NCI-H524 treated with DMSO at 0.1 percent for 48 hours (cell line): ENCODE data around the gene ESRRA.

Experiments
- DNase-seq: peaks from one replicate; lab custom pipeline; 2025; lab: John Stamatoyannopoulos, UW

Gene ESRRA

DNA sequence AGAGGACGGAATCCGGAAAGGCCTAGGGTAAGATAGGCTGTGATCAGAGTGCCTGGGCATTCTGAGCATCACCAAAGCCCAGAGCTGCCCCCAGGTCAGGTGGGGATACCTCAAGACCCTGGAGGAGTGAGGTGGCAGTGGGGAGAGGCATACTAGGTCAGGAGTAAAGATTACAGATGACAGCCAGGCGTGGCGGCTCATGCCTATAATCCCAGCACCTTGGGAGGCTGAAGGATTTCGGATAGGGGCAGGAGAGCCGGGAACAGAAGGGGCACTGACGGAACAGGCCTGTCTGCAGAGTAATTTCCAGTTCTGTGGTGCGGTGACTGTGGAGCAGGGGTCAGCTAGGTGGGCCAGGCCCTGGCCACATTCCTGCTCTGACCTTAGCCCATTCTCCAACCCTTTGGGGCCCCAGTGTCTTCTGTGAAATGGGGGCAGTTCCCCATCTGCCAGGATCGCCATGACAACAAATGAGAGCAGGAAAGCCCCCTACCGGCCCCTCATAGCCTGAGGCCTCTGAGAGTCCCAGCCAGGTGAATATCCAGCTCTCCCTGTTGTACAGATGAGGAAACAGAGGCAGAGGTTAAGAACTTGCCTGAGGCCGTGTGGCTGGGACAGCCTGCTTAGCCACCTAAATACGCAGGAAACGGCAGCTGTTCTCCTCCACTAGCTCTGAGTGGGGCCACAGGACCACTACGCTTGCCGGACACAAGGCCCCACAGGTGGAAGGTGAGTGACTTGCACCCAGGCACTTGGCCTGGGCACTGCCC is 30.1 kb upstream of the ESRRA start:
- no peak for DNase-seq

DNA sequence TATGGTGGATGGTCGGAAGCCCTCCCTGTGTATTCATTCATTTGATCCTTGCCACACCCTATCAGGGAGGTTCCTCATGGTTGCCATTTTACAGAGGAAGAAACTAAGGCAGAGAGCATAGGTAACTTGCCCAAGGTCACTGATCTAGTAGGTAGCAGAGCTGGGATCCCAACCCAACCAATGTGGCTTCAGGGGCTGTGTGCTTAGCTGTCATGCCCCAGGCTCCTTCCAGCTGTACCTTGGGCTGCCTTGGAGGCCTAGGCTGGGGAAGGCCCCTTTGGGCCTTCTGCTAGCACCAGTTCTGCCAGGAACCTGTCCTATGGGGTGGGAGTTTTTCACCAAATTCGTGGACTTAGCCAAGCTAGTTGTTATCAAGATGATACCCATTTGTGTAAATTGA is 29.5 kb upstream of the ESRRA start:
- DNase-seq = no peak

DNA sequence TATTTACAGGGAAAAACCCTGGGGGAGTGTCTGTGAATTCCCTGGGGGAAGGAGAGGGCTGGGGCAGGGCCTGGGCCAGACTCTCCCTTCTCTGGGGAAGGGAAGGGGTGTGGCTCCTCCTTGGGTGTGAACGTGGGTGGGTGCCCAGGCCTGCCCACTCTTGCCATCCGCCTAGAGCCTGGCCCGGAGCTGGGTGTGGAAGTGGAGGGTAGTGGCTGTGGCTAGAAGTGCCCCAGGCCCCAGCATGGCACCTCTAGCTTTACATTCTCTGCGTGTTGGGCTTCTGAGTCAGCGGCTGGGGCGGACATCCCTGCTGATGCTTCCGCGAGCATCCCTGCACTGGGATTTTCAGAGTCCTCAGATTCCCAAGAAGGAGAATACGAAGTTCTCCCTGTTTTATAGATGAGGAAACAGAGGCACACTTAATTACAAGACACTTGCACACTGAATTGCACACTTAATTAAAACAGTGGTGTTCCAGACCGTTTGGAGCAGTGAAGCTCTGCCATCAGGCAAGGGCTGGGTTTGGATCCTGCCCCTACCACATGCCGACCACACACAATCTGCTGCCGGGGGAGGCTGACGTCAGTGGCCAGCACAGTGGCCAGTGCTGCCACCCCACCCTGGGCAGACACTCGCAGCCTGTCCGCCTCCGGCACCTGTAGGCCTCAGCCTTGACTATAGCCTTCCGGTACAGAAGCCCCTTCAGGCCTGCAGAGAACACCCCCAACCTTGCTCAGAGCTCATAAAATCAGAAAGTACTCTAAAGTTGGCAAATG is 28.5 kb upstream of the ESRRA start:
- DNase-seq = no peak

DNA sequence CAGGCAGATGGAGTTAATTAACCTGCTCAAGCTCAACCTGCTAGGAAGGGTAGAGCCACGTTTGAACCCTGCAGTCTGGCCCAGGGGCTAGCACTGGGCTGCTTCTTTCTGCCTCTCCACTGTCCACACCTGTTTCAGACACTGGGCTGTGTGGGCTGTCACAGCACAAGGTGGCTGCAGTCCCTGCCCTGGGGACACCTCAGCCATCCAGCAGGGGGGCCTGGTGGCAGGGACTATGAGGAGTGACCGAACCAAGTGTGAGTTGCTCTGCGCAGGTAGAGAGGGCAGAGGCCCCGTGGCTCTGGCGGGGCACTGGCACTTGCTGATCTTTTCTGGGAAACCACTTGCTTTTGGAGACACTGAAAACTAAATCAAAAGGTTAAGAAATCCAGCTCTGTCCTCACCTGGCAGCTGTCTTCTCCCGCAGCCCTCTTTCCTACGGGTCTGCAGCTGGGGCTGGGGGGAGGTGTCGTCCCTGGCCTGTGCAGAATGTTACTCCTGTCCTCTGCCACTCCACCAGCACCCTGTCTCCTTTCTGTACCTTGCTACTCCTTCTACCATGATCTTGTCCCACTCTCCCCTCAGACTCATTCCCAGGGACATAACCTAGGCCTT is 26.6 kb upstream of the ESRRA start:
- no peak for DNase-seq

DNA sequence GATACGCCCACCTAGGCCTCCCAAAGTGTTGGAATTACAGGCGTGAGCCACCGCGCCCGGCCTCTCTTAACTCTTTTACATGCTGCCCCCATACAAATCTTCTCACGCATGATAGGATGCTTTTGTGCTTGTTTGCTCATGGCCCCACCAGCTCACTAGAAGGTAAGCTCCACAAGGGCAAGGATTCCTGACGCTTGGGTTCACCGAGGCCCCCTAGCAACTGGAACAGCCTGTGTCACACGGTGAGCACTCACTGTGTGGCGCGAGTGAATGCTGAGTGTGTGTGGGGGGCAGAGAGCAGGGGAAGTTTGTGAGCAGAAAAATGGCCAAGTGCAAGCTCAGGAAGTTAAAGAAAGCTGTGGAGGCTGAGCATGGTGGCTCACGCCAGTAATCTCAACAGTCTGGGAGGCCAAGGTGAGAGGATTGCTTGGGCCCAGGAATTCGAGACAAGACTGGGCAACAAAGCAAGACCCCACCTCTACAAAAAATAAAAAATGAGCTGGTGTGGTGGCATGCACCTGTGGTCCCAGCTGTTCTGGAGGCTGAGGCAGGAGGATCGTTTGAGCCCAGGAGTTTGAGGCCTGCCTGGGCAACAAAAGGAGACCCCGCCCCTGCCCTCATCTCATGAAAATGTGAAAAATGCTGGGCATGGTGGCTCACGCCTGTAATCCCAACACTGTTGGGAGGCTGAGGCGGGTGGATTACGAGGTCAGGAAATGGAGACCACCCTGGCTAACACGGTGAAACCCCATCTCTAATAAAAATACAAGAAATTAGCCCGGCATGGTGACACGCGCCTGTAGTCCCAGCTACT is 23.2 kb upstream of the ESRRA start:
- no peak for DNase-seq

DNA sequence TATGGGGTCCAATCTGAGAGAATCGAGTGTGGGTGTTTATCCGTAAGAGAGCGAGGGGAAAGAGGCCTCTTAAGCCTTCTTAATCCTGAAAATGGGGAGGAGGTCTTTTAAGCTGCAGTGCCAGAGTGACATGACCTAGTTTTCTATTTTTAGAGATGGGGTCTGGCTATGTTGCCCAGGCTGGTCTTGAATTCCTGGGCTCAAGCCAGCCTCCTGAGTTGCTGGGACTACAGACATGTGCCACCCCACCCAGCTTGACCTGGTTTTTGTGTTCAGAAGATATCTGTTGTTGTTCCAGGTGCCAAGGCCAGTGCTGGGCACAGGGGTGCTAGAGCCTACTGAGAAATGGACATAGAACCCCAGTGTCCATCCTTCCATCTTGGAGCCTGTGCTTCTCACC is 22.2 kb upstream of the ESRRA start:
- no peak for DNase-seq

DNA sequence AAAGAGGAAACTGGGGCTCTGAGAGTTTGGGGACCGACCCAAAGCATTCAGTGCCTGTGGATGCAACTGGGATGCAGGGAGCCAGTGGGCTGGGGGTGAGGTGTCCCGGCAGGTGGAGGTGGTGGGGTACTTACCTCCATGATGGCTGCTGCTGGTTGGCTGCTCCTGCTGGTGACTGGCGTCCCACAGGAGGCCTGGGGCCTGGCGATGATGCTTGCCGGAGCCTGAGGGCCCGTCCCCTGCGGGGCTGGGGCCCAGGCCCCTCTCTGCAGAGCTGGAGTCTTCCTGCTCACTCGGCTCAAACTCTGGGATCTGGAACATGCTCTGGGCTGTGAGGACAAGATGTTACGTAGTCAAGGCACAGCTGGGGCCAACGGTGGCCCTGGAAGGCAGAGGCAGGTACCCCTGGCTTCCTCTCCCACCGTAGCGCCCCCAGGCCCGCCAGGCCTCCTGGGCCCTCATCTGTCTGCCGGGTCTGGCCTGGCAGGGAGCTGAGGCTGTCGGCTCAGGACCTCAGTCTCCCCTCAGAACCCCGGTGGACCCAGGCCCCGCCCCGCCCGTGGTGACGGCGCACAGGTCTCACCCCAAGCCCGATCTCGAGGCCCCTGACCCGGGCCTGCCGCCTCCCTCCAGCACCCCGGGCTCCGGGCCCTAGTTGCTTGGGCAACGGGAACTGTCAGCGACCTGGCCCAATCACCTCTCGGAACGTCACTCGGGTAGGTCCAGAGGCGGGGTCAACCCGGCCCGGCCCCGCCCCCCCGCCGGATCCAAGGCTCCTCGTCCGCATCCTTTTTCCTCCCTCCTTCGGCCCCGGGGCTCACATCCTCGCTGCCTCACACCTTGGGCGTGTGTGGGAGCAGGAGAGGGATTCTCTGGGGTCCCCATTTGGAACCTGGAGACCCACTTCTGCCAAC is 21.0 kb upstream of the ESRRA start, which contains the start of gene BAD:
BAD (minus strand) TSS at position 618 of the 914 bp plus-strand sequence; CDS start at position 321, 297 bp downstream.
- DNase-seq = peak; percentile 27

DNA sequence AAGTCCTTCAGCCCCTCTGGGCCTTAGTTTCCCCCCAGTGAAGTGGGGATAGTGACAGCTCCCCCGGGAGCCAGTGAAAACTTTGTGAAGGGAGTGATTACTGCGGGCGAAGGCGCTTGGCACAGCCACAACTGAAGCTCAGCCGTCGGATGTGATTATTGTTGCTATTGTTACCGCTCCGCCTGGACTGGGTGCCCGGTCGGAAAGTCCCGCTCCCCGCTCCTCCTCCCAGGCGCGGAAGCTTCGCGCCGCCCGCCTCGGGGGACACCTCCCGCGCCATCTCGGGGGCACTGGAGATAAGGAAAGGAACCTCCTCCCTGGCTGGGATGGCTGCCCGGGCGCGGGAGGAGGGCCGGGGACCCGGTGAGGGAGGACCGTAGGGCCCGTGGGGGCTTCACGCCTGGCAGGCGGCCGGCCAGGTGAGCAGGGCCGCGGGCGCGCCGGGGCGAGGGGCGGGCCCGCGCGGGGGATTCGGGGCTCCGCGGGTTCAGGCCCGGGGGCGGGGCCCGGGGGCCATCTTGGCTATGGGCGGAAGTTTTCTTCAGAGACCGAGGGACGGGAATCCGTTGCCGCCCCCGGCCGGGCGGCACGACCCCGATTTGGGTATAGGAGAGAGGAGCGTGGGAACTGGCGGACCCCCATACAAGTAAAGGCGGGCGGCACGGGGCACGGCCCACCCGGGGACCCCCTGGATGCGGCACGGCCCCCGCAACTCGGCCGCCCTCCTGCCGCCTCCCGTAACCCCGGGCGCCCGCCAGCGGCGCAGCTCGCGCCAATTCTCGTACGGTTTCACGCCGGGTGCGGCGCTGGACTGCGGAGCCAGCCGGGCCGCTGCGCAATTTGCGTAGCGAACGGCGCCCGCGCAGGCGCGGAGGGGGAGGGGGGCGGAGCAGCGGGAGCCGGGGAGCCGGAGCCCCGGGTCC is 20.1 kb upstream of the ESRRA start, which contains the start of gene GPR137:
GPR137 (plus strand) TSS at position 887 of the 923 bp plus-strand sequence. CDS start 677 bp downstream, outside the sequence.
- DNase-seq = no peak

DNA sequence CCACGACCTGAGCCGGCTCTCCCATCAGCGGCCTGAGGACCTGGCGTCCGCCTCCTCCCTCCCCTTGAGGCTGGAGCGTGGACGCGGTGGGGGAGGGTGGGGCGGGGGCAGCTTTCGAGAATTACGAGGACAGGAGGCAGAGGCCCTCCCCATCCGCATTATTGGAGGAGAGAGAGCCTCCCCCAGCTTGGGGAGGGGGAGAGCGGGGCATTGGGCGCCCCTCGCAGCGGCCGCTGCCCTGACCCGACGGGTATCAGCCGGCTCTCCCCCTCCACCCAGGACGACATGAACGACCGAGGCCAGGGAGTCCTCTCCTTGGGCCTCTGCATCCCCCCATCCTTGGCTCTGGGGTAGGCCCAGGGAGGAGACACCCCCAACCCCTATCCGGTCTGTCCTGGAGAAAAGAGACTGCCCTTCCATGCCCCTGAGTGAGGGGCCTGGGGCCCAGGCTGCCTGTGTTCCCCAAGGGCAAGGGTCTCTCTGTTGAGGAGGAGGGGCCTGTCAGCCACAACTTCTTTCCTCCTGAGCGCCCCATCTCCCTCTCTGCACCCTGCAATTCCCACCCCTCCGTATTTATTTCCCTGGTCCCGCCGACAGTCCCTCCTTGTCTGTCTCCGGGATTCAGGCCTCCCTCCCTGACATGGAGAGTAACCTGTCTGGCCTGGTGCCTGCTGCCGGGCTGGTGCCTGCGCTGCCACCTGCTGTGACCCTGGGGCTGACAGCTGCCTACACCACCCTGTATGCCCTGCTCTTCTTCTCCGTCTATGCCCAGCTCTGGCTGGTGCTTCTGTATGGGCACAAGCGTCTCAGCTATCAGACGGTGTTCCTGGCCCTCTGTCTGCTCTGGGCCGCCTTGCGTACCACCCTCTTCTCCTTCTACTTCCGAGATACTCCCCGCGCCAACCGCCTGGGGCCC is 19.2 kb upstream of the ESRRA start:
- no peak for DNase-seq

DNA sequence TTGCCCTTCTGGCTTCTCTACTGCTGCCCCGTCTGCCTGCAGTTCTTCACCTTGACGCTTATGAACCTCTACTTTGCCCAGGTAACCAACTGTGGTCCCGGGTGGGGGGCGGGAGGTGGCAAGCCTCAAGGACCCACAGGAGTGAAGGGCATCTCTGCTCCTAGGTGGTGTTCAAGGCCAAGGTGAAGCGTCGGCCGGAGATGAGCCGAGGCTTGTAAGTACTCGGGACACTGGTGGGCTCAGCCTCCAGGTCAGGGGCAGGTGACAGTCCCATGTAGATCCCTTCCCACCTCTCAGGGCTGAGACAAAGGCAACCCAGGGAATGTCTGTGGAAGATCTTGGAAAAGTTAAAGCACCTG is 18.5 kb upstream of the ESRRA start:
- DNase-seq = no peak

DNA sequence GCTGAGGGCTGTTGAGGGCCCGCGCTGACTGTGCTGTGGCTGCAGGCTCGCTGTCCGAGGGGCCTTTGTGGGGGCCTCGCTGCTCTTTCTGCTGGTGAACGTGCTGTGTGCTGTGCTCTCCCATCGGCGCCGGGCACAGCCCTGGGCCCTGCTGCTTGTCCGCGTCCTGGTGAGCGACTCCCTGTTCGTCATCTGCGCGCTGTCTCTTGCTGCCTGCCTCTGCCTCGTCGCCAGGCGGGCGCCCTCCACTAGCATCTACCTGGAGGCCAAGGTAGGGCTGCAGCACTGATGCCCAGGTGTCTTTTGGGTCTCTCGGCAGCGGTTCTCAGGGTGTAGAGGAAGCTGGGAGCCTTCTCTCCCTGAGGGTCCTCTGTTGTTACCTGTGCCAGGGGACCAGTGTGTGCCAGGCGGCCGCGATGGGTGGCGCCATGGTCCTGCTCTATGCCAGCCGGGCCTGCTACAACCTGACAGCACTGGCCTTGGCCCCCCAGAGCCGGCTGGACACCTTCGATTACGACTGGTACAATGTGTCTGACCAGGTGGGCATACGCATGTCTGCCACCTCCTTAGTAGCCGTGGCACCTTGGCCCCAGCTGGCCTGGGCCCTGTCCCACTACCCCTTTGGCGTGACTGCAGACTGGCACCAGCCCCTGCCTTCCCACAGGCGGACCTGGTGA is 17.5 kb upstream of the ESRRA start:
- DNase-seq = no peak

DNA sequence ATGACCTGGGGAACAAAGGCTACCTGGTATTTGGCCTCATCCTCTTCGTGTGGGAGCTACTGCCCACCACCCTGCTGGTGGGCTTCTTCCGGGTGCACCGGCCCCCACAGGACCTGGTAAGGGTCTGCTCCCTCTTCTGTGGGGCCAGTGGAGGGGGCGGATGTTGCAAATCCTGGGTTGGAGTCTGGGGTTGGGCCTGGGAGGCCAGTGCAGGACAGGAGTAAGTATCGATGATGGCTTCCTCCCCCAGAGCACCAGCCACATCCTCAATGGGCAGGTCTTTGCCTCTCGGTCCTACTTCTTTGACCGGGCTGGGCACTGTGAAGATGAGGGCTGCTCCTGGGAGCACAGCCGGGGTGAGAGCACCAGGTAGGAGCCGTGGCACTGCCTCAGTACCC is 17.0 kb upstream of the ESRRA start:
- no peak for DNase-seq

DNA sequence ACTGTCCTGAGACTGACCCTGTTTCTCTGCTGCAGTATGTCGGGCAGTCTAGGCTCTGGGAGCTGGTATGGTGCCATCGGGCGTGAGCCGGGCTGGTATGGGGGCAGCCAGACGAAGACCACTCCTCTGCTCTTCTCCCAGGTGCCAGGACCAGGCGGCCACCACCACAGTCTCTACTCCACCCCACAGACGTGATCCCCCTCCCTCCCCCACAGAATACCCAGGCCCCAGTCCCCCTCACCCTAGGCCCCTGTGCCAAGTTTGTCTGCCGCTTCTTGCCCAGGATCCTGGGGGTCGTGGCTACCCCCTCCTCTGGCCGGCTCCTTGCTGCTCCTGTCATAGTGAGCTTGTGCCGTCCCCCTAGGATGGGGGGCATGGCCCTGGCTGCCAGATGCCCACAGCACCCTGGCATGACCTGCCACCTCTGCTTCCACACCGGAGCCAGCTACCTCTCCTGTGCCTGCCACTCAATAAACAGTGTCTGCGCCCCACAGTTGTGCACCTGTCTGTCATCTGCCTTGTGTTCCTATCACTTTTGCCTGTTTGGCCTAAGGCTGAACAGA is 16.2 kb upstream of the ESRRA start:
- DNase-seq = no peak

DNA sequence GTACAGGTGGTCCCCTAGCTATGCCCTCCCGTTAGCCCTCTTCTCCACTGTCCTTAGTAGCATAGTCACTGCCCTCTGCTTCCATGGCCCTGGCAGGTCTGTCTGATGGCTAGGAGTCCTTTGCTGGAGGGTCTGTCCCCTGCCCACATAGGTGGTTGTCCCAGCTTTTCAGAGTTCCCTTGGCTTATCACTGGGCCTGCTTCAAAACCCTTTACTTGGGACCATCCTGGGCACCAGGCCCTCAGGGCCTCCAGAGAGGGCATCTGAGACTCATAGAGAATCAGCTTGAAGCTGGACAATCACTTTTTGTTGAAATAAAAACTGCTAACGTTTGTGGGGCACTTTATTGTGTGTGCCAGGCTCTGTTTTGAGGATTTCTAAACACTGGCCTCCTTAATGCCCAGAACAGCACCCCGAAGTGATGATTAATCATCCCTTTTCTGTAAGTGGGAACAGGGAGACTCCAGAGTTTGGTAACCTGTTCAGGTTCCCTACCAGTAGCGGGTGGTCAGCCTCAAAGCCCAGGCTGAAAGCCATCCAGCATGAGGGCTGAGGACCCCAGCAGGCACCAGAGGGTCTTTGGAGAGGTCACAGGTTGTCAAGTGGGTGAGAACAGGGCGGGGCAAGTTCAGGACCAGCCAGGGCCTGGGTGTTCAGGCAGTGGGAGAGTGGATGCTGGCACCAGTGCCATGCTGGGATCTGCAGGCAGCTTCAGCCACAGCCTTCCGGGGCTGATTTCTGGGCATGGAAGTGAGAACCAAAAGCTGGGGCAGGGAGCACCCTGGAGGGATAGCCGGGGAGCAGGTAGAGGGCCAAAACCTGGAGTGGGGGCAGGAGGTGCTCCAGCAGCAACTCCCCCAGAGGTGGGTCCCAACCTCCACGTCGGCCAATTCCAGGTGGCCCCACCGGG is 14.7 kb upstream of the ESRRA start:
- DNase-seq = no peak

DNA sequence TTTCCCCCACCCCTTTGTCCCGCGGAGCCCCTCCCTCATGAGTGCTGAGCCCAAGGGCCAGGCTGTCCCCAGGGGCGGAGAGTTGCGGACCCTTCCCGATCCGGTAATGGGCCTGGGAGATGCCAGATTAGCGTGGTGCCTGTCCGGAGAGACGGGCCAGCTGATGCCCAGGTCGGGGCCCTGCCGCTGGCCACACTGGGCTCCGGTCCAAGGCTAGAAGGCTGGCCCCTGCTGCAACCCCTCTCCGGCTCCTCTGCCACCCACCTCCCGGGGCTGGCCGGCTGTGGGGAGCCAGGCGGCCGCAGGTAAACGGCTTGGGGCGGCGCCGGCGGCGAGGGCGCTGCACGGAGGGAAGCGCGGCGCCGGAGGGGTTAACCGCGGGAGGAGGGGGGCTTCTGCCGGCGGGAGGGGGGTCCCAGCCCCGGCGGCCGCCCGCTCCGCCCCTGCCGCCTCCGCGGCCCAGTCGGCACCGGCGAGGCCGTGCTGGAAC is 14.0 kb upstream of the ESRRA start, which contains the start of gene KCNK4:
KCNK4 (plus strand) TSS at position 41 of the 490 bp plus-strand sequence. CDS start 1,717 bp downstream, outside the sequence.
- DNase-seq = no peak

DNA sequence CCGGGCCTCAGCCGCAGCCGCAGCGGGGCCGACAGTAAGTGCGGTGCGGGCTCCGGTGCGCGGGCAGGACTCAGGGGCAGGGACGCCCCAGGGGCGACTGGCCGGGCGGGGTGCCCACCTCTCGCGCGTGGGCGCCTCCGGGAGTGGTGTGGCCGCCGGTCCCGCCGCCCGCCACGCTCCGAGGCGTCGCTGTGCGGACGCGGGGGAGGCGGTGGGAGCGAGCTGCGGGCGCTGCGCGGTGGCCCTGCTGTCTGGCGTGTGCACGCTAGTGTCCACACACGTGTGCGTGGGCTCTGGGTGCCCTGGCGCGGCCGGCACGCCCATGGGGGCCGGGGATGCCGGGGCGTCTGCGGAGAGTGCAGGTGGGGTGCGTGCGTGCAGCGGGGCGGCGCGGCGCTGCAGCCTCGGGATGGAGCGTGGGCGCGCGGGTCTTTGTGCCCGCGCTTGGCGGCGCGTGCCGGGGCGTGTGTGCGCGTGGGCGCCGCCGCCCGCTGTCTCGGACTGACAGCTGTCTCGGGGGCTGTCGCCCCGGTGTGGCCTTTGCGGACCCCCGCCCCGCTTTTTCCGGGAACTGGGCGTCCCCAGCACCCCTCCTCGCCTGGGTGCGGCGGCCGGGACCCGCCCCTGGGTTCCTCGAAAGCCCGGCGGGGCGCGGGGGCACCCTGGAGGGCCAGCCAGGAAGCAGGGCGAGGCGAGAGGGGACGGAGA is 13.4 kb upstream of the ESRRA start:
- no peak for DNase-seq
